NCI-H2227 treated with DMSO at 0.1 percent for 48 hours (cell line): ENCODE data around the gene NOTCH2NLA.
"Not testable (repeated sequence)": the region's sequence is repeated elsewhere in the genome, so short reads cannot be mapped to it uniquely, and the experiment has no call there.

Experiments
- DNase-seq: peaks from one replicate; lab custom pipeline; 2025; lab: John Stamatoyannopoulos, UW

The NOTCH2NLA gene

GRCh38 chr1:146167273-146167672 is 61.5 kb downstream of the NOTCH2NLA start:
- not testable (repeated sequence) for DNase-seq

GRCh38 chr1:146144465-146144864 is 84.4 kb downstream of the NOTCH2NLA start, which contains the start of gene NBPF10:
Gene NBPF10 (minus strand): TSS chr1:146144804. CDS start chr1:146144769, 35 bp downstream.
- not testable (repeated sequence) for DNase-seq
